Mesendoderm (in vitro differentiated cells): Measurements from ENCODE around the gene RPS6KA4.

ENCODE experiments used
- DNase-seq: peaks from one replicate; pipeline ENCODE4 v3.0.0; 2013
- H2AK5ac ChIP-seq: 2 replicates; pipeline ENCODE4 v1.6.1; 2013; ENCODE audit warnings: low read length, inconsistent platforms
- H2BK120ac ChIP-seq: 2 replicates; pipeline ENCODE4 v1.6.1; 2013; ENCODE audit warnings: low read depth, mild to moderate bottlenecking, low read length, moderate library complexity, mixed read lengths
- H2BK15ac ChIP-seq: replicated peaks from 2 replicates; pipeline ENCODE4 v1.6.1; 2013; ENCODE audit warnings: low read depth, mild to moderate bottlenecking, moderate library complexity
- H2BK5ac ChIP-seq: 2 replicates; pipeline ENCODE4 v1.6.1; 2013; ENCODE audit warnings: low read length, inconsistent platforms
- H3K18ac ChIP-seq: 2 replicates; pipeline ENCODE4 v1.6.1; 2013; ENCODE audit warnings: mild to moderate bottlenecking, low read length, mixed read lengths
- H3K23ac ChIP-seq: one replicate; pipeline ENCODE4 v1.6.1; 2013; ENCODE audit warnings: low read length
- H3K27ac ChIP-seq: 2 replicates; pipeline ENCODE4 v1.5.1; 2013; ENCODE audit warnings: low read depth, mild to moderate bottlenecking, inconsistent platforms, low read length, moderate library complexity
- H3K27me3 ChIP-seq: 2 replicates; pipeline ENCODE4 v1.6.1; 2013; ENCODE audit warnings: low read length, control low read depth, mild to moderate bottlenecking, inconsistent platforms; ENCODE audit not compliant: insufficient read depth, poor library complexity
- H3K36me3 ChIP-seq: 2 replicates; pipeline ENCODE4 v1.6.1; 2013; ENCODE audit warnings: low read length, inconsistent platforms; ENCODE audit not compliant: control insufficient read depth, insufficient read depth
- H3K4ac ChIP-seq: one replicate; pipeline ENCODE4 v1.6.1; 2013; ENCODE audit warnings: low read depth, mild to moderate bottlenecking, low read length, moderate library complexity
- H3K4me1 ChIP-seq: 2 replicates; pipeline ENCODE4 v1.6.1; 2013; ENCODE audit warnings: low read depth, low read length, inconsistent platforms; ENCODE audit not compliant: control insufficient read depth
- H3K4me2 ChIP-seq: 2 replicates; pipeline ENCODE4 v1.6.1; 2013; ENCODE audit warnings: low read length
- H3K4me3 ChIP-seq: 2 replicates; pipeline ENCODE4 v1.5.1; 2013; ENCODE audit warnings: mild to moderate bottlenecking, low read length
- H3K56ac ChIP-seq: one replicate; pipeline ENCODE4 v1.6.1; 2013; ENCODE audit warnings: low read length
- H3K79me1 ChIP-seq: 2 replicates; pipeline ENCODE4 v1.6.1; 2013; ENCODE audit warnings: low read length, inconsistent platforms
- H3K79me2 ChIP-seq: 2 replicates; pipeline ENCODE4 v1.6.1; 2013; ENCODE audit warnings: mild to moderate bottlenecking, low read length; ENCODE audit not compliant: control insufficient read depth, insufficient read depth
- H3K9ac ChIP-seq: 2 replicates; pipeline ENCODE4 v1.6.1; 2013; ENCODE audit warnings: low read length, inconsistent platforms
- H4K5ac ChIP-seq: one replicate; pipeline ENCODE4 v1.6.1; 2013; ENCODE audit warnings: low read length
- H4K8ac ChIP-seq: one replicate; pipeline ENCODE4 v1.6.1; 2013; ENCODE audit warnings: low read depth, mild to moderate bottlenecking, control low read depth, low read length, moderate library complexity
- WGBS: extraction: QIAGEN DNeasy Blood & Tissue Kit; methylation state at CpG from one replicate; pipeline ENCODE4 v1.1.7; 2013; ENCODE audit warnings: low lambda C conversion rate, missing lambda C conversion rate; ENCODE audit not compliant: insufficient coverage; ENCODE audit errors: extremely low coverage; 5-methylcytosine and 5-hydroxymethylcytosine counted together

Gene RPS6KA4

DNA sequence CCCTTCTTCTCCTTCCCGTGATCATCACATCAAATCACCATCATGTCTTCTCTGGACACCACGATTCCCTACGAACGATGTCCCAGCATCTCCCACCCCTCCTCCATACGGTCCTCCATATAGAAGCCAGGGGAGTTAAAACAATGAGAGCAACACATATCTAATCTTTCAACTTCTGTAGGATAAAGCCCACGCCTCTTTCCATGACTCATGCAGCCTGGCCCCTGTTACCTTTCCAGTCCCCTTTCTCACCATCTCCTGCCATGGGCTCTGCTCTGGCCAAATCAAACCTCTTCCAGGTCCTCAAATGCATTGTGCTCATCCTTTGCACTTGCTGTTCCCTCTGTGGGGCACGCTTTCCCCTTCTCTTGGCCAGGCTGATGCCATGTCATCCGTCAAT, 23.6 kb downstream of the RPS6KA4 start:
- Histone ChIP-seq H3K4me3 (no peak overlapping the region), H3K18ac (no peak overlapping the region), H3K9ac (no peak overlapping the region), H3K23ac (no peak overlapping the region), H2BK120ac (no peak overlapping the region), H3K56ac (peak overlapping the region; percentile 67), H3K27me3 (no peaks in the 10 kb centered on the region), H2AK5ac (no peak overlapping the region), H4K5ac (no peak overlapping the region), H3K4me2 (no peak overlapping the region), H2BK5ac (no peak overlapping the region), H2BK15ac (no peak overlapping the region), H4K8ac (no peak overlapping the region), H3K79me2 (no peaks in the 10 kb centered on the region), H3K27ac (no peak overlapping the region), H3K79me1 (no peaks in the 10 kb centered on the region), H3K4ac (no peak overlapping the region), H3K4me1 (peaks cover 6% of the 10 kb centered on the region), H3K36me3 (no peaks in the 10 kb centered on the region)
- no CpG with 5 or more reads among the region's 8 CpGs for WGBS
- peak; percentile 59 for DNase-seq

DNA sequence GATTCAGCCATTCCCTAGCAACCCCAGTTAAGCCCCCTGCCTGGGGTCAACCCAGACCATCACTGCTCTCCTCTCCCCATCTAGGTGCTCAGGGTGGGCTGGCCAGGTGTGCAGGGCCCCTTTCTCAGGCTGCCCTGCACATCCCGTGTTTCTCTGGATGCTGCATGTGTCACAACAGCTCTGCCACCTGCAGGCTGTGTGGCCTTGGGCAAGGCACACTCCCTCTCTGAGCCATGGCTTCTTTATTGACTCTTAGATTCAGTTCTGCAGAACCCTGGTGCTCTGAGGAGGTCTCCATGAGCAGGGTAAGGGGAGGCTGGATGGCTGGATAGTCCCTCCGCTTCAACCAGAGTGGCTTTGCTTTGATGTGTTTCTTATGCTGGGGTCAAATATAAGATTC, 24.6 kb downstream of the RPS6KA4 start:
- Histone ChIP-seq H2AK5ac (no peak overlapping the region), H3K4me2 (no peak overlapping the region), H3K4me1 (peaks cover 6% of the 10 kb centered on the region), H3K9ac (no peak overlapping the region), H3K27me3 (no peaks in the 10 kb centered on the region), H2BK15ac (no peak overlapping the region), H3K79me2 (no peaks in the 10 kb centered on the region), H3K4me3 (no peak overlapping the region), H3K18ac (no peak overlapping the region), H3K23ac (no peak overlapping the region), H3K4ac (no peak overlapping the region), H4K5ac (no peak overlapping the region), H2BK5ac (no peak overlapping the region), H3K36me3 (no peaks in the 10 kb centered on the region), H3K27ac (no peak overlapping the region), H2BK120ac (no peak overlapping the region), H3K56ac (no peak overlapping the region), H3K79me1 (no peaks in the 10 kb centered on the region), H4K8ac (no peak overlapping the region)
- no CpG with 5 or more reads among the region's 2 CpGs for WGBS
- DNase-seq = no peak

DNA sequence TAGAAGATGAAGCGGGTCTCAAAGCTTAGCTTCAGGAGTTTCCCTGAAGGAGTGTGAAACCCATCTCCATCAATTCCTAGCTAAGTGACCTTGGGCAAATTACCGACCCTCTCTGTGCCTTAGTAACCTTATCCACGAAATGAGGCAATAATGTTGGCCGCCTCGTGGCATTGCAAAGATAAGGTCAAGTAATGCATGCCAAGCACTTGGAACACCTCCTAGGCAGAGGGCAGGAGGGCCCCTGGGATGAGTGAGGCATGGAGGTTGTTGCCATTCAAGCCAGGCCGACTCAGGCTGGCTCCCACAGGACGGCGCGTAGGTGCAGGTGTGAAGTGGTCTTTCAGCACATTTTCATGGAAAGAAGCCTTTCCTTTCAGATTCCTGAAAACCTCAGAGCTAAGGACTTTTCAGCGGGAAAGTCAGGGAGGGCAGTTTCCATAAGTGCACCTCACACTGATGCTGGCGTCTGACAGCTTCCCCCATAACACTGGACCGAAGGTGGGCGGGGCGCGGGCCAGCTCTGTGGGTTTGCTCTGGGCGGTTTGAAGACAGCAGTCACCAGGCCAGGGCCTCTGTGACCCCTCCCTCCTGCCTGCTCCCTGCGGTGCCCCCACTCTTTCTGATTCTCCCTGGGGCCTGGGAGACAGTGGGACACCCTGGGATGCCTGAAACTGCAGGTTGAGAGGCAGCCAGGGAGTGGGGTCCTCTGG, 25.2 kb downstream of the RPS6KA4 start:
- Histone ChIP-seq H3K23ac (no peak overlapping the region), H3K9ac (no peak overlapping the region), H3K4ac (no peak overlapping the region), H3K36me3 (no peaks in the 10 kb centered on the region), H3K27ac (no peak overlapping the region), H2BK5ac (no peak overlapping the region), H3K56ac (no peak overlapping the region), H3K79me1 (no peaks in the 10 kb centered on the region), H2BK15ac (no peak overlapping the region), H3K4me3 (no peak overlapping the region), H3K4me2 (no peak overlapping the region), H2AK5ac (no peak overlapping the region), H4K8ac (no peak overlapping the region), H3K27me3 (no peaks in the 10 kb centered on the region), H2BK120ac (no peak overlapping the region), H3K18ac (no peak overlapping the region), H3K4me1 (peaks cover 6% of the 10 kb centered on the region), H4K5ac (no peak overlapping the region), H3K79me2 (no peaks in the 10 kb centered on the region)
- no CpG with 5 or more reads among the region's 17 CpGs for WGBS
- DNase-seq = no peak

DNA sequence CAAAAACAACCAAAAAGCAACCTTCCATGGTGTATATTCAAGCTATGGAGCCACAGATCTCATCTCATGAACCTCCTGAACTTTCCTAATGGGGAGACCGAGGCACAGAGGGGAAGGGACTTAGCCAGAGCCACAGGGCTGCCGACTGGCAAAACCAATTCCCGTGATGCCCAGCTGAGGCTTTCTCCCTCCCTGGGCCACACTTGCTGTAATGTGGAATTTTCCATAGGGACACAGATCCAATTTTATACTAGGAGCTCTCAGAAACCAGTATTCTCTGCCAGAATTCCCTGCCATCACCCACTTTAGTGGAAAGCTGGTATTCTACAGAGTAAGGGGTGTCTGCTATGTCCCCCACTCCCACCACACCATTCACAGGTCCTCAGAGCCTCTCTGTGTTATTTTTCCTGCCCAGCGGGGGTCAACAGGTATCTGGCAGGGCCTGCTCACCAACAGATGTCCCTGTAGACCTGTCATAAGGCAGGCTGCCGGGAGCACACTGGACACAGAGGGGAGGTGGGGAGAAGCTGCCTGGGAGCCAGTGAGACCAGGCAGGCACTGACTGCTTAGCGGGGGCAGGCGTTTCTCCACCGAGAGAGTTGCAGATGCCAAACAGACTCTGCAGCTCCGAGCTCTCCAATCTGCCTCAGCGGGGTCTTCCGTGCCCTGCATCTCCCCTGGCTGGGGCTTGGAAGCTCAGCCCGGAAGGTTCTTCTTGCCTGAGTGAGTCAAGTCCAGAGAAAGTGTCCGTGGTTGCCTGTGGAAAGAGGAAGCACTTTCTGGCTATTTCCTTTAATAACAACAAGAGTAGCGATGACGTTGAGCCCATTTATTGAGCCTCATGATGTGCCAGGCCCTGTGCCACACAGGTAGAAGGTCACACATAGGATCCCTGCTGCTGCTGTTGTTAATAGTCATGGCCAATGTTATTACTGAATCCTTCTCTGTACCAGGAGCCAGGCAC, 26.3 kb downstream of the RPS6KA4 start:
- H3K9ac ChIP-seq = no peak overlapping the region
- no peak overlapping the region for H3K23ac ChIP-seq
- H3K27ac ChIP-seq = no peak overlapping the region
- H3K4me3 ChIP-seq = no peak overlapping the region
- H3K4me2 ChIP-seq = no peak overlapping the region
- DNase-seq = peak; percentile 36
- H3K56ac ChIP-seq = no peak overlapping the region
- no peak overlapping the region for H3K4ac ChIP-seq
- no peak overlapping the region for H4K8ac ChIP-seq
- no peaks in the 10 kb centered on the region for H3K79me1 ChIP-seq
- peaks cover 6% of the 10 kb centered on the region for H3K4me1 ChIP-seq
- H3K79me2 ChIP-seq = no peaks in the 10 kb centered on the region
- WGBS = no CpG with 5 or more reads among the region's 15 CpGs
- no peaks in the 10 kb centered on the region for H3K27me3 ChIP-seq
- no peak overlapping the region for H2BK120ac ChIP-seq
- no peak overlapping the region for H4K5ac ChIP-seq
- no peak overlapping the region for H2AK5ac ChIP-seq
- H3K36me3 ChIP-seq = no peaks in the 10 kb centered on the region
- H3K18ac ChIP-seq = no peak overlapping the region
- no peak overlapping the region for H2BK5ac ChIP-seq
- H2BK15ac ChIP-seq = no peak overlapping the region

GRCh38 chr11:64385945-64386704, 27.2 kb downstream of the RPS6KA4 start:
- no CpG with 5 or more reads among the region's 11 CpGs for WGBS
- no peaks in the 10 kb centered on the region for H3K79me1 ChIP-seq
- H4K8ac ChIP-seq = no peak overlapping the region
- no peaks in the 10 kb centered on the region for H3K27me3 ChIP-seq
- DNase-seq = peak; percentile 53
- H4K5ac ChIP-seq = no peak overlapping the region
- no peaks in the 10 kb centered on the region for H3K36me3 ChIP-seq
- no peak overlapping the region for H2BK5ac ChIP-seq
- H2AK5ac ChIP-seq = no peak overlapping the region
- no peak overlapping the region for H3K18ac ChIP-seq
- H2BK120ac ChIP-seq = no peak overlapping the region
- H3K56ac ChIP-seq = no peak overlapping the region
- H2BK15ac ChIP-seq = no peak overlapping the region
- H3K4me1 ChIP-seq = peaks cover 6% of the 10 kb centered on the region
- H3K23ac ChIP-seq = no peak overlapping the region
- H3K4me3 ChIP-seq = no peak overlapping the region
- H3K4ac ChIP-seq = no peak overlapping the region
- no peak overlapping the region for H3K9ac ChIP-seq
- no peak overlapping the region for H3K4me2 ChIP-seq
- no peak overlapping the region for H3K27ac ChIP-seq
- H3K79me2 ChIP-seq = no peaks in the 10 kb centered on the region
